Hypothalamus (tissue), 51 donors: ENCODE data around the gene CENPS.

Experiments
- DNase-seq, 51 donors: peaks; one replicate each; lab custom pipeline; 2025; lab: John Stamatoyannopoulos, UW

CENPS gene

GRCh38 chr1:10484521-10484920 lies 54.3 kb downstream of the CENPS start:
- no peak for DNase-seq

GRCh38 chr1:10489291-10490055 lies 59.2 kb downstream of the CENPS start:
- DNase-seq: no peak

GRCh38 chr1:10490286-10490970 lies 60.2 kb downstream of the CENPS start:
- DNase-seq: peak in 4 of 51 donors; percentile 1 to 20 (median 18)
